Spleen (tissue), 7 donors: ENCODE results near the gene BTNL9.

Experiments
- CTCF ChIP-seq, 11 experiments: fragments of 200-600 bp in 7 of 11; fragments of 450-650 bp in 4 of 11; sonication (generic) in 4 of 11; IDR thresholded peaks in 8 of 11; conservative IDR thresholded peaks in 3 of 11; 1 replicate in 7 of 11; 2 replicates in 4 of 11; pipeline versions ENCODE4 v1.4.0 to v1.8.0; 2016 to 2021; ENCODE audit warnings: antibody characterized with exemption in 11 of 11, inconsistent platforms in 4 of 11, mild to moderate bottlenecking in 1 of 11
- POLR2A ChIP-seq, 3 donors: fragments of 450-650 bp; IDR thresholded peaks; one replicate each; pipeline ENCODE4 v1.5.1; 2017; ENCODE audit warnings: antibody characterized with exemption in 3 of 3, mild to moderate bottlenecking in 1 of 3
- POLR2AphosphoS5 ChIP-seq, 3 donors: sonication (generic); formaldehyde crosslinking; IDR thresholded peaks; one replicate each; pipeline ENCODE4 v1.5.1; 2017; ENCODE audit warnings: antibody characterized with exemption in 3 of 3
- donor health status: DM: no; HTN: no; CAD: no; lungs with moderate emphysema.
- donor health status: DM: no; HTN: no; CAD: no.
- donor health status: DM: no; HTN: no; CAD: no.

- no peak for TF ChIP-seq POLR2A (IDR thresholded peaks at IDR 0.05)
- no peak for TF ChIP-seq CTCF (IDR thresholded peaks at IDR 0.05 in 8 of 11, conservative IDR thresholded peaks at IDR 0.05 in 3 of 11)
- peak in 2 of 3 donors; percentile 51 to 55 for TF ChIP-seq POLR2AphosphoS5 (IDR thresholded peaks at IDR 0.05)
Measured at GRCh38 chr5:181059297-181060230, 19.5 kb downstream of the BTNL9 start.
